ENCODE results near the gene TLCD1.

Gene TLCD1

DNA sequence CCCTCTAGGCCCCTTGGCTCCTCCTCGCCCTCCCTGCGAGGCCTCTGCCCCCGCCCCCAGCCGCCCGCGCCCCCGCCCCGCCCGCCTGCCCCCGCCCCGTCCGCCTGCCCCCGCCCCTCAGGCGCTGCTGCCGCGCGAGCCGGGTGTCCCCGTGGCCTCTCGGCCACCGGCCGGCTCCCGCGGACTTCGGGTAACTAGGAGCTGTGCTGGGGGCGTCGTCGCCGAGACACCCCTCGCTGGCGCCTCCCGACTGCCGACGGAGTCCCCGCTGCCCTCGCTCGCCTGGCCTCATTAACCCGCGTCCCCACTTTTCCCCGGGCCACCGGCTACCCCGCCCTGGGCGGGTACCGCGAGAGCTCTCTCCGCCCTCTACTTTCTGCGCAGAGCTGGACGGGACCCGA lies at the start of gene TLCD1:
Gene TLCD1 (minus strand): TSS at position 8 of the 401 bp plus-strand sequence. CDS start 136 bp downstream, outside the sequence.
- Histone ChIP-seq H3K4me1 (ENCODE audit: control insufficient read depth in 2 of 2, insufficient read depth in 2 of 2, low read length in 2 of 2) (peaks cover 46 to 54% of the 10 kb centered on the region in 2 donors), H3K4me3 (ENCODE audit: low read length in 2 of 2) (peak within 1 kb of the TSS; percentile 82 to 91), H3K36me3 (ENCODE audit: control insufficient read depth in 2 of 2, insufficient read depth in 2 of 2, low read length in 2 of 2) (peaks cover 24 to 33% of the 10 kb centered on the region in 2 donors), H3K27ac (ENCODE audit: low read depth in 2 of 2, low read length in 2 of 2) (peak within 1 kb of the TSS; percentile 99), H3K9ac (ENCODE audit: low read depth in 1 of 2, low read length in 2 of 2) (peak within 1 kb of the TSS; percentile 96 to 99), H3K9me3 (ENCODE audit: control insufficient read depth in 2 of 2, low read length in 2 of 2) (no peaks in the 10 kb centered on the region), H3K27me3 (ENCODE audit: control insufficient read depth in 2 of 2, insufficient read depth in 2 of 2, low read length in 2 of 2) (no peaks in the 10 kb centered on the region)

- H3K27me3 ChIP-seq (ENCODE audit: control insufficient read depth in 2 of 2, insufficient read depth in 2 of 2, low read length in 2 of 2): no peaks in the 10 kb centered on the region
- peaks cover 0 to 5% of the 10 kb centered on the region in 2 donors for H3K36me3 ChIP-seq (ENCODE audit: control insufficient read depth in 2 of 2, insufficient read depth in 2 of 2, low read length in 2 of 2)
- H3K9ac ChIP-seq (ENCODE audit: low read depth in 1 of 2, low read length in 2 of 2): no peak overlapping the region
These were observed 48.2 kb upstream of the TLCD1 start for GRCh38 chr17:28774206-28774605.

DNA sequence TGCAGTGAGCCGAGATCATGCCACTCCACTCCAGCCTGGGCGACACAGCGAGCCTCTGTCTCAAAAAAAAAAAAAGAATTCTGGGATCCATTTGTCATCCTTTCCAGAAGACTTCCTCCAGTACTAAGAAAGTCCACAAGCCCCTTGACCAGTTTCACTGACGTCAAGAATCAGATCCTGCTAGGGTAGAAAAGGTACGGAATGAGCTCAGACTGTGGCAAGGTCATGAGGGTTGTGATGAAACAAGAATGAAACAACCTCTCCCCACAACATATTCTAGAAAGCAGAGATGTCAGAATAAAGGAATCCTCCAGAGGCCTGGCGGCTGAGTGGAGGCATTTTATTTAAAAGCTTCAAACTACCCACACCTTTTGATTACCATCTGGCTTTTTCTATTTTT lies 47.7 kb upstream of the TLCD1 start:
- Histone ChIP-seq H3K4me1 (ENCODE audit: control insufficient read depth in 2 of 2, insufficient read depth in 2 of 2, low read length in 2 of 2) (no peaks in the 10 kb centered on the region), H3K4me3 (ENCODE audit: low read length in 2 of 2) (no peak overlapping the region), H3K9ac (ENCODE audit: low read depth in 1 of 2, low read length in 2 of 2) (no peak overlapping the region), H3K27ac (ENCODE audit: low read depth in 2 of 2, low read length in 2 of 2) (no peak overlapping the region), H3K27me3 (ENCODE audit: control insufficient read depth in 2 of 2, insufficient read depth in 2 of 2, low read length in 2 of 2) (no peaks in the 10 kb centered on the region), H3K9me3 (ENCODE audit: control insufficient read depth in 2 of 2, low read length in 2 of 2) (no peaks in the 10 kb centered on the region), H3K36me3 (ENCODE audit: control insufficient read depth in 2 of 2, insufficient read depth in 2 of 2, low read length in 2 of 2) (peaks cover 0 to 5% of the 10 kb centered on the region in 2 donors)

More at GRCh38 chr17:28774206-28774605, 48.2 kb upstream of the TLCD1 start:
- Histone ChIP-seq H3K9me3 (ENCODE audit: control insufficient read depth in 2 of 2, low read length in 2 of 2) (no peaks in the 10 kb centered on the region), H3K4me3 (ENCODE audit: low read length in 2 of 2) (no peak overlapping the region), H3K4me1 (ENCODE audit: control insufficient read depth in 2 of 2, insufficient read depth in 2 of 2, low read length in 2 of 2) (no peaks in the 10 kb centered on the region), H3K27ac (ENCODE audit: low read depth in 2 of 2, low read length in 2 of 2) (no peak overlapping the region)

DNA sequence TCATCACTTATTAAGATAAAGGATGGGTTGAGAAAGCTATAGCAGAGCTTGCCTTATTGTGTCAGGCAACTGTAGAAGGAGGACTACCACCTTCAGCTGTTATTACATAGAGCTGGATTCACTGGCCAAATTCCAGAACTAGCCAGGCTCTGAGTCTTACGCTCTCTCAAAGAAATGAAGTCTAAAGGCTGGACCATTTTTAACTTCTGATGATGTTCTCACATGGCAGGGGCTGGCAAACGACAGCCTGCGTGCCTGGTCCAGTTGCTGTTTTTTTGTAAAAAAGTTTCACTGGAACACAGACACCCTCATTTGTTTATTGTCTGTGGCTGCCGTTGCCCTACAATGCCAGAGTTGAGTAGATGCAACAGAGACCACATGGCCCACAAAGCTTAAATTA lies 39.0 kb upstream of the TLCD1 start:
- no peak overlapping the region for H3K9ac ChIP-seq (ENCODE audit: low read depth in 1 of 2, low read length in 2 of 2)
- no peaks in the 10 kb centered on the region for H3K9me3 ChIP-seq (ENCODE audit: control insufficient read depth in 2 of 2, low read length in 2 of 2)
- H3K4me1 ChIP-seq (ENCODE audit: control insufficient read depth in 2 of 2, insufficient read depth in 2 of 2, low read length in 2 of 2): peaks cover 3% of the 10 kb centered on the region in 2 donors
- H3K27ac ChIP-seq (ENCODE audit: low read depth in 2 of 2, low read length in 2 of 2): no peak overlapping the region
- H3K4me3 ChIP-seq (ENCODE audit: low read length in 2 of 2): no peak overlapping the region
- H3K36me3 ChIP-seq (ENCODE audit: control insufficient read depth in 2 of 2, insufficient read depth in 2 of 2, low read length in 2 of 2): peaks cover 19 to 25% of the 10 kb centered on the region in 2 donors
- no peaks in the 10 kb centered on the region for H3K27me3 ChIP-seq (ENCODE audit: control insufficient read depth in 2 of 2, insufficient read depth in 2 of 2, low read length in 2 of 2)

GRCh38 chr17:28763804-28764266 lies 37.8 kb upstream of the TLCD1 start:
- H3K4me3 ChIP-seq (ENCODE audit: low read length in 2 of 2): no peak overlapping the region
- H3K36me3 ChIP-seq (ENCODE audit: control insufficient read depth in 2 of 2, insufficient read depth in 2 of 2, low read length in 2 of 2): peaks cover 31 to 34% of the 10 kb centered on the region in 2 donors
- no peak overlapping the region for H3K9ac ChIP-seq (ENCODE audit: low read depth in 1 of 2, low read length in 2 of 2)
- peaks cover 3% of the 10 kb centered on the region in 2 donors for H3K4me1 ChIP-seq (ENCODE audit: control insufficient read depth in 2 of 2, insufficient read depth in 2 of 2, low read length in 2 of 2)
- H3K27me3 ChIP-seq (ENCODE audit: control insufficient read depth in 2 of 2, insufficient read depth in 2 of 2, low read length in 2 of 2): no peaks in the 10 kb centered on the region
- H3K9me3 ChIP-seq (ENCODE audit: control insufficient read depth in 2 of 2, low read length in 2 of 2): no peaks in the 10 kb centered on the region
- H3K27ac ChIP-seq (ENCODE audit: low read depth in 2 of 2, low read length in 2 of 2): no peak overlapping the region

GRCh38 chr17:28763137-28763799 lies 37.2 kb upstream of the TLCD1 start:
- Histone ChIP-seq H3K4me3 (ENCODE audit: low read length in 2 of 2) (no peak overlapping the region), H3K27me3 (ENCODE audit: control insufficient read depth in 2 of 2, insufficient read depth in 2 of 2, low read length in 2 of 2) (no peaks in the 10 kb centered on the region), H3K9me3 (ENCODE audit: control insufficient read depth in 2 of 2, low read length in 2 of 2) (no peaks in the 10 kb centered on the region), H3K27ac (ENCODE audit: low read depth in 2 of 2, low read length in 2 of 2) (no peak overlapping the region), H3K9ac (ENCODE audit: low read depth in 1 of 2, low read length in 2 of 2) (no peak overlapping the region), H3K4me1 (ENCODE audit: control insufficient read depth in 2 of 2, insufficient read depth in 2 of 2, low read length in 2 of 2) (peaks cover 3% of the 10 kb centered on the region in 2 donors), H3K36me3 (ENCODE audit: control insufficient read depth in 2 of 2, insufficient read depth in 2 of 2, low read length in 2 of 2) (peaks cover 37 to 40% of the 10 kb centered on the region in 2 donors)

GRCh38 chr17:28760601-28761562 lies 34.8 kb upstream of the TLCD1 start:
- peaks cover 39 to 48% of the 10 kb centered on the region in 2 donors for H3K36me3 ChIP-seq (ENCODE audit: control insufficient read depth in 2 of 2, insufficient read depth in 2 of 2, low read length in 2 of 2)
- peaks cover 3% of the 10 kb centered on the region in 2 donors for H3K4me1 ChIP-seq (ENCODE audit: control insufficient read depth in 2 of 2, insufficient read depth in 2 of 2, low read length in 2 of 2)
- no peaks in the 10 kb centered on the region for H3K27me3 ChIP-seq (ENCODE audit: control insufficient read depth in 2 of 2, insufficient read depth in 2 of 2, low read length in 2 of 2)
- no peak overlapping the region for H3K9ac ChIP-seq (ENCODE audit: low read depth in 1 of 2, low read length in 2 of 2)
- H3K4me3 ChIP-seq (ENCODE audit: low read length in 2 of 2): no peak overlapping the region
- no peak overlapping the region for H3K27ac ChIP-seq (ENCODE audit: low read depth in 2 of 2, low read length in 2 of 2)
- H3K9me3 ChIP-seq (ENCODE audit: control insufficient read depth in 2 of 2, low read length in 2 of 2): no peaks in the 10 kb centered on the region

DNA sequence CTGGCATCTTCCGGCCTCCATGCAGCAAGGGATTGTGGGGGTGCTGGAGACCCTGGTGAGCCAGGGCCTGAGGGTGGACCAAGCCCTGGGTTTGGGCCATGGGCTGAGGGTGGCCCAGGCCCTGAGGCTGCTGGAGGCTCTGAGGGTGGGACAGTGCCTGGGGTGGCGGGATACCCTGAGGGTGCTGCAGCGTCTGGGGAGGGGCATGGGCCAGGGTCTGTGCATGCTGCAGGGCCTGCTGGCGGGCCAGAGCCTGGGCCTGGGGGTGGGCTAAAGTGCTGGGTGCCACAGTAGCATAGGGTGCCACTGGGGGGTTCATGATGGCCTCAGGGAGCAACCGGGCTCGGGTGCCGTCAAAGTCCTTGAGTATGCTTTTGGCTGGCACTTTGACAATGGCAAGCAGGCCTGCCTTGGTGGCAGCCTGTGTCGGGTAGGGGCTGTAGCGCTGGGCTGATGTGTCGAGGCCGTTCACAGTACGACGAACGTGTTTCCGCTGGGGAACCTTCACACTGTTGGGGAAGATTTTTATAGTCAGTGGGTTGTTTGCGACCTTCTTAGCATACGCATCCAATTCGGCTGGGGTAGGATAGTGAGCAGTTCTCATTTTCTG lies 33.3 kb upstream of the TLCD1 start:
- Histone ChIP-seq H3K27me3 (ENCODE audit: control insufficient read depth in 2 of 2, insufficient read depth in 2 of 2, low read length in 2 of 2) (no peaks in the 10 kb centered on the region), H3K27ac (ENCODE audit: low read depth in 2 of 2, low read length in 2 of 2) (no peak overlapping the region), H3K36me3 (ENCODE audit: control insufficient read depth in 2 of 2, insufficient read depth in 2 of 2, low read length in 2 of 2) (peaks cover 34 to 36% of the 10 kb centered on the region in 2 donors), H3K9ac (ENCODE audit: low read depth in 1 of 2, low read length in 2 of 2) (no peak overlapping the region), H3K4me3 (ENCODE audit: low read length in 2 of 2) (no peak overlapping the region), H3K4me1 (ENCODE audit: control insufficient read depth in 2 of 2, insufficient read depth in 2 of 2, low read length in 2 of 2) (peaks cover 3% of the 10 kb centered on the region in 2 donors), H3K9me3 (ENCODE audit: control insufficient read depth in 2 of 2, low read length in 2 of 2) (no peaks in the 10 kb centered on the region)

- peaks cover 34 to 36% of the 10 kb centered on the region in 2 donors for H3K36me3 ChIP-seq (ENCODE audit: control insufficient read depth in 2 of 2, insufficient read depth in 2 of 2, low read length in 2 of 2)
- H3K27ac ChIP-seq (ENCODE audit: low read depth in 2 of 2, low read length in 2 of 2): no peak overlapping the region
These were observed 32.5 kb upstream of the TLCD1 start for GRCh38 chr17:28758411-28759121.

More at GRCh38 chr17:28758411-28759121, 32.5 kb upstream of the TLCD1 start:
- Histone ChIP-seq H3K27me3 (ENCODE audit: control insufficient read depth in 2 of 2, insufficient read depth in 2 of 2, low read length in 2 of 2) (no peaks in the 10 kb centered on the region), H3K4me1 (ENCODE audit: control insufficient read depth in 2 of 2, insufficient read depth in 2 of 2, low read length in 2 of 2) (peaks cover 3% of the 10 kb centered on the region in 2 donors), H3K4me3 (ENCODE audit: low read length in 2 of 2) (no peak overlapping the region), H3K9me3 (ENCODE audit: control insufficient read depth in 2 of 2, low read length in 2 of 2) (no peaks in the 10 kb centered on the region), H3K9ac (ENCODE audit: low read depth in 1 of 2, low read length in 2 of 2) (no peak overlapping the region)
